SK-N-MC (cell line): ENCODE results near the gene NEDD9.

Experiments
- EZH2 ChIP-seq: fragments of 200-600 bp; sonication (generic); IDR thresholded peaks from one replicate; pipeline ENCODE4 v1.6.1; 2017; ENCODE audit warnings: antibody characterized with exemption
- FOXP2 ChIP-seq: optimal IDR thresholded peaks from 2 replicates; pipeline ENCODE3; 2011; ENCODE audit warnings: mild to moderate bottlenecking, moderate library complexity; ENCODE audit not compliant: insufficient read depth; ENCODE audit errors: extremely low read length, control extremely low read depth
- POLR2AphosphoS5 ChIP-seq: IDR thresholded peaks from 2 replicates; pipeline ENCODE4 v1.6.1; 2012; ENCODE audit warnings: mild to moderate bottlenecking, low read depth, low read length, borderline replicate concordance

DNA sequence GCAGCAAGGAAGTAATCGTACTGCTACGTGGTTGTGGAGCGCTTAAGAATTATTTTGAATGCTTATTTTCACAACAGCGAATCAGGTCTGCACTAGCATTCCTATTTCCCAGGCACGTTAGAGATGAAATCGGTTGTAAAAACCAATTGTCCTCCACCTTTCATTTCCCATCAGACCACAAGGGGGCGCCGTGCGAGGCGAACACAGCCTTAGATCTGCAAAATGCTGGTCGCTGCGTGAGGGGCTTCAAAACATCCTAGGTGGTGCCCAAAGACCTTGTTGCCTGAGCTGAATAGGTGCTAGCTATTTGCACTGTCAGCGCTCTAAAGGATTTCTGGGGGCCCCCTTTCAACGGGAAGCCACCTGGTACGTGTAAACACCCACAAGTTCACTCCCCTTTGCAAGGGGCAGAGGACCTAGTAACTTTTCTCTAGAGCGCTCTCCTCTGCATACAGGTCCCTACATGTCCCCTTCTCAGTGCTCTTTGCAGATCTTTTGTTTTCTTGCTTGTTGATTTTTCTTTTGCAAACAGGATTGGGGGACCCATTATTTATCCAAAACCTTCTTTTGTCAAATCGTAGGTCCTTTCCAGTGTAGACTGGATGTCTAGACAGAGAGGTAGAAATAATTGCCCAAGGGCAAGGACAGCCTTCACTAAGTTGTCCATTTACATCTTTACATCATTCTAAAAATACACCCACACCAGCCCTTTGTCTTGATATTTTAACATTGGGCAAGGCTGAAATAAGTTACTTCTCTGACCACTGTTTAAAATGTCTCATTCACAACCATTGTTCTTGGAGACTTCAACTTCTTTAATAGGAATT lies 59.8 kb downstream of the NEDD9 start:
- TF ChIP-seq EZH2 (no peak), POLR2AphosphoS5 (no peak), FOXP2 (no peak)
